ENCODE results near the gene PCK2.

PCK2 gene

GRCh38 chr14:24108336-24108874 lies 14.3 kb downstream of the PCK2 start:
- CTCF ChIA-PET, result interaction anchor here (0.6 to 8.1 kb wide), 27 partner anchors 8 to 200 kb away, joined by 3 to 114 read pairs (median 5); partner anchors contain the start of genes CARMIL3, CHMP4A, CIDEB and EMC9
- no peak for TF ChIP-seq LEF1 (IDR thresholded peaks at IDR 0.05; ENCODE audit: borderline replicate concordance)
- no peak for TF ChIP-seq L3MBTL2 (conservative IDR thresholded peaks at IDR 0.05)
- TF ChIP-seq NFRKB (IDR thresholded peaks at IDR 0.05), result no peak
- POLR2A ChIA-PET, result interaction anchor here (0.9 to 9.8 kb wide), 11 partner anchors 14 to 87 kb away, joined by 3 to 162 read pairs (median 7); partner anchors contain the start of genes CARMIL3, EMC9, IPO4 and IRF9
- DNase-seq (ENCODE audit: extremely low spot score), result no peak

GRCh38 chr14:24110060-24110459 lies 15.9 kb downstream of the PCK2 start:
- DNase-seq (ENCODE audit: extremely low spot score), result no peak
- ChIA-PET CTCF (interaction anchor here (0.6 to 8.1 kb wide), 8 partner anchors 9 to 1051 kb away, joined by 3 to 114 read pairs (median 4); partner anchors contain the start of gene PCK2), POLR2A (interaction anchor here (1.3 to 9.8 kb wide), 4 partner anchors 15 to 50 kb away, joined by 3 to 162 read pairs (median 9); partner anchors contain the start of genes EMC9, PCK2 and PSME1)
- no peak for TF ChIP-seq CTBP1 (IDR thresholded peaks at IDR 0.05; ENCODE audit: borderline replicate concordance)

GRCh38 chr14:24110523-24110922 lies 16.4 kb downstream of the PCK2 start:
- ChIA-PET POLR2A (interaction anchor here (1.3 to 9.8 kb wide), 4 partner anchors 16 to 50 kb away, joined by 3 to 162 read pairs (median 9); partner anchors contain the start of genes EMC9, PCK2 and PSME1), CTCF (interaction anchor here (0.7 to 8.1 kb wide), 4 partner anchors 17 to 66 kb away, joined by 3 to 114 read pairs (median 4); partner anchors contain the start of gene PCK2)
- no peak for DNase-seq (ENCODE audit: extremely low spot score)
- TF ChIP-seq SUZ12 (IDR thresholded peaks at IDR 0.05), result no peak
- TF ChIP-seq ARNT (IDR thresholded peaks at IDR 0.05), result no peak
- TF ChIP-seq BHLHE40 (IDR thresholded peaks at IDR 0.05; ENCODE audit: borderline replicate concordance), result no peak
- no peak for TF ChIP-seq LEF1 (IDR thresholded peaks at IDR 0.05; ENCODE audit: borderline replicate concordance)
- TF ChIP-seq CTBP1 (IDR thresholded peaks at IDR 0.05; ENCODE audit: borderline replicate concordance), result no peak
- TF ChIP-seq TARDBP (IDR thresholded peaks at IDR 0.05), result no peak
- no peak for TF ChIP-seq FOXM1 (IDR thresholded peaks at IDR 0.05; ENCODE audit: borderline replicate concordance)
- TF ChIP-seq SP1 (IDR thresholded peaks at IDR 0.05), result no peak
- TF ChIP-seq ELF4 (IDR thresholded peaks at IDR 0.05), result no peak
- TF ChIP-seq HDGF (IDR thresholded peaks at IDR 0.05; ENCODE audit: borderline replicate concordance), result no peak
- no peak for TF ChIP-seq L3MBTL2 (conservative IDR thresholded peaks at IDR 0.05)
- no peak for TF ChIP-seq NFRKB (IDR thresholded peaks at IDR 0.05)

GRCh38 chr14:24113379-24113800 lies 19.3 kb downstream of the PCK2 start:
- ChIA-PET CTCF (interaction anchor here (0.6 to 3.9 kb wide), 4 partner anchors 20 to 324 kb away, joined by 3 to 30 read pairs (median 4); partner anchors contain the start of genes IRF9 and PCK2), POLR2A (interaction anchor here (0.7 to 4.6 kb wide), 30 partner anchors 9 to 812 kb away, joined by 3 to 65 read pairs (median 10); partner anchors contain the start of genes CARMIL3, CHMP4A, EMC9 and IPO4)
- DNase-seq (ENCODE audit: extremely low spot score), result no peak
- TF ChIP-seq FOXK2 (IDR thresholded peaks at IDR 0.05), result no peak
- no peak for TF ChIP-seq L3MBTL2 (conservative IDR thresholded peaks at IDR 0.05)
- TF ChIP-seq NFRKB (IDR thresholded peaks at IDR 0.05), result no peak
- TF ChIP-seq LEF1 (IDR thresholded peaks at IDR 0.05; ENCODE audit: borderline replicate concordance), result no peak
- TF ChIP-seq FOXA1 (IDR thresholded peaks at IDR 0.05), result no peak
- TF ChIP-seq SUZ12 (IDR thresholded peaks at IDR 0.05), result no peak
- no peak for TF ChIP-seq ARNT (IDR thresholded peaks at IDR 0.05)
- TF ChIP-seq PKNOX1 (IDR thresholded peaks at IDR 0.05), result no peak
- TF ChIP-seq TARDBP (IDR thresholded peaks at IDR 0.05), result no peak
- TF ChIP-seq FOXM1 (IDR thresholded peaks at IDR 0.05; ENCODE audit: borderline replicate concordance), result no peak
- no peak for TF ChIP-seq ZNF384 (IDR thresholded peaks at IDR 0.05)
- TF ChIP-seq HDGF (IDR thresholded peaks at IDR 0.05; ENCODE audit: borderline replicate concordance), result no peak
- TF ChIP-seq CTBP1 (IDR thresholded peaks at IDR 0.05; ENCODE audit: borderline replicate concordance), result no peak

GRCh38 chr14:24113801-24114531 lies 19.9 kb downstream of the PCK2 start:
- DNase-seq (ENCODE audit: extremely low spot score), result peak; percentile 72
- CTCF ChIA-PET, result interaction anchor here (0.6 to 3.9 kb wide), 6 partner anchors 20 to 323 kb away, joined by 3 to 30 read pairs (median 4); partner anchors contain the start of genes IRF9, PCK2 and RNF31
- POLR2A ChIA-PET, result interaction anchor here (0.7 to 4.6 kb wide), 42 partner anchors 9 to 813 kb away, joined by 3 to 65 read pairs (median 6); partner anchors contain the start of genes CARMIL3, CHMP4A, EMC9 and IPO4
- TF ChIP-seq TARDBP (IDR thresholded peaks at IDR 0.05) (no peak), L3MBTL2 (conservative IDR thresholded peaks at IDR 0.05) (peak; percentile 70), ELF4 (IDR thresholded peaks at IDR 0.05) (0 out of 2 replicates have a peak, but pooled peaks have one; percentile 6)

GRCh38 chr14:24114532-24115421 lies 20.7 kb downstream of the PCK2 start, which contains the start of the genes DCAF11 and NRL:
Gene DCAF11, plus strand, starts transcription at chr14:24114777. Its CDS starts 818 bp downstream, at chr14:24115595.
Gene NRL, minus strand, starts transcription at chr14:24114949. Its CDS starts 32,101 bp downstream, at chr14:24082848.
- TF ChIP-seq CTBP1 (IDR thresholded peaks at IDR 0.05; ENCODE audit: borderline replicate concordance) (no peak), SP1 (IDR thresholded peaks at IDR 0.05) (peak; percentile 66), FOXK2 (IDR thresholded peaks at IDR 0.05) (no peak; the same call in 1 of the 2 replicates), FOXA1 (IDR thresholded peaks at IDR 0.05) (no peak), PKNOX1 (IDR thresholded peaks at IDR 0.05) (peak; percentile 99), NFRKB (IDR thresholded peaks at IDR 0.05) (no peak), TARDBP (IDR thresholded peaks at IDR 0.05) (peak; percentile 64; the same call in 1 of the 2 replicates), SUZ12 (IDR thresholded peaks at IDR 0.05) (no peak), ZNF384 (IDR thresholded peaks at IDR 0.05) (no peak), L3MBTL2 (conservative IDR thresholded peaks at IDR 0.05) (peak; percentile 97), BHLHE40 (IDR thresholded peaks at IDR 0.05; ENCODE audit: borderline replicate concordance) (no peak), ARNT (IDR thresholded peaks at IDR 0.05) (no peak), ELF4 (IDR thresholded peaks at IDR 0.05) (peak; percentile 48; the same call in 1 of the 2 replicates), LEF1 (IDR thresholded peaks at IDR 0.05; ENCODE audit: borderline replicate concordance) (no peak; the same call in 1 of the 2 replicates), HDGF (IDR thresholded peaks at IDR 0.05; ENCODE audit: borderline replicate concordance) (no peak), FOXM1 (IDR thresholded peaks at IDR 0.05; ENCODE audit: borderline replicate concordance) (no peak)
- DNase-seq (ENCODE audit: extremely low spot score), result peak; percentile 97
- POLR2A ChIA-PET, result interaction anchor here (0.7 to 4.6 kb wide), 41 partner anchors 9 to 813 kb away, joined by 3 to 65 read pairs (median 6); partner anchors contain the start of genes CARMIL3, CHMP4A, EMC9 and IPO4
- CTCF ChIA-PET, result interaction anchor here (0.7 to 3.9 kb wide), 7 partner anchors 23 to 304 kb away, joined by 3 to 30 read pairs (median 4); partner anchors contain the start of genes IRF9 and RNF31
